Fibroblast of the aortic adventitia (primary cell): ENCODE measurements around the gene SCAPER. TPM values are rescaled to one million over a fixed set of nuclear protein-coding genes. Genes with fewer than 3 reads are reported as not detected.
"Not testable (repeated sequence)": the region's sequence is repeated elsewhere in the genome, so short reads cannot be mapped to it uniquely, and the experiment has no call there.

Source experiments
- DNase-seq: peaks from one replicate; pipeline ENCODE4 v3.0.0-alpha.2; 2010; ENCODE audit warnings: low read depth
- H3K4me3 ChIP-seq: 2 replicates; pipeline ENCODE4 v1.5.1; 2011; ENCODE audit warnings: low read depth, mild to moderate bottlenecking, control low read depth, low read length, moderate library complexity
- CTCF ChIP-seq: IDR thresholded peaks from 2 replicates; pipeline ENCODE4 v1.5.1; 2011; ENCODE audit warnings: mild to moderate bottlenecking, low read length, control low read depth, inconsistent platforms; ENCODE audit not compliant: insufficient read depth
- total RNA-seq: library from RNA; depleted of rRNA; stranded (reverse); fragments of >200 nt; gene quantifications from 2 replicates; pipeline ENCODE4 v1.2.3, GENCODE V29; 2012; ENCODE audit warnings: low replicate concordance

The SCAPER gene
- total RNA-seq, 1 donor, result 16.3 TPM

- no peak overlapping the region for H3K4me3 ChIP-seq
- TF ChIP-seq CTCF, result no peak
- no peak for DNase-seq
These were observed 7.0 kb downstream of the SCAPER start for GRCh38 chr15:76898102-76898501.

- TF ChIP-seq CTCF, result no peak
- no peak for DNase-seq
- H3K4me3 ChIP-seq, result no peak overlapping the region
These were observed 11.0 kb downstream of the SCAPER start for GRCh38 chr15:76894174-76894573.

- DNase-seq, H3K4me3 ChIP-seq: not testable (repeated sequence)
These were observed 12.3 kb downstream of the SCAPER start for GRCh38 chr15:76892836-76893235.

- not testable (repeated sequence) for H3K4me3 ChIP-seq, DNase-seq
These were observed 17.6 kb downstream of the SCAPER start for GRCh38 chr15:76887280-76888141.

GRCh38 chr15:76885212-76885611 lies 19.9 kb downstream of the SCAPER start:
- no peak for DNase-seq
- H3K4me3 ChIP-seq, result no peak overlapping the region
- TF ChIP-seq CTCF, result no peak

- no peak for TF ChIP-seq CTCF
These were observed 29.2 kb downstream of the SCAPER start for GRCh38 chr15:76875911-76876310.

GRCh38 chr15:76873066-76873465 lies 32.1 kb downstream of the SCAPER start:
- not testable (repeated sequence) for H3K4me3 ChIP-seq, DNase-seq

More at GRCh38 chr15:76875911-76876310, 29.2 kb downstream of the SCAPER start:
- no peak for DNase-seq
- no peak overlapping the region for H3K4me3 ChIP-seq

GRCh38 chr15:76871930-76872329 lies 33.2 kb downstream of the SCAPER start:
- TF ChIP-seq CTCF, result no peak

More at GRCh38 chr15:76871930-76872329, 33.2 kb downstream of the SCAPER start:
- DNase-seq, result no peak
- no peak overlapping the region for H3K4me3 ChIP-seq
